ENCODE data around the gene CCL2. TPM values are rescaled to one million over a fixed set of nuclear protein-coding genes. Genes with fewer than 3 reads are reported as not detected.
"Not testable (repeated sequence)": the region's sequence is repeated elsewhere in the genome, so short reads cannot be mapped to it uniquely, and the experiment has no call there.

The CCL2 gene
- total RNA-seq: 33.4 TPM
- long read RNA-seq, transcript CCL2-201 (3 exons, 741 nt): major isoform, 9 of 10 reads
- long read RNA-seq, partial matches to known transcripts: 0 of 10 reads
- long read RNA-seq, other reads (novel, unspliced or antisense): 0 of 10 reads

GRCh38 chr17:34254651-34255380, at the start of gene CCL2:
TSS of gene CCL2 (plus strand) at chr17:34255285. CDS start at chr17:34255350, 65 bp downstream.
- DNase-seq (ENCODE audit: missing footprints): peak; percentile 82
- ATAC-seq: peak; percentile 71
- intact Hi-C loops (cut with DNase I): loop anchor here (5.0 kb wide), 4 partner anchors 52 to 273 kb away; partner anchors contain the start of gene CCL1

- DNase-seq (ENCODE audit: missing footprints) (no peak), ATAC-seq (no peak)
- intact Hi-C loops (cut with DNase I): no loop called here
Observed at GRCh38 chr17:34205401-34205800, 49.7 kb upstream of the CCL2 start.

- ATAC-seq (no peak), DNase-seq (ENCODE audit: missing footprints) (no peak)
- intact Hi-C loops (cut with DNase I): no loop called here
Observed at GRCh38 chr17:34206569-34206968, 48.5 kb upstream of the CCL2 start.

- no peak for ATAC-seq
- intact Hi-C loops (cut with DNase I): no loop called here
- DNase-seq (ENCODE audit: missing footprints): no peak
Observed at GRCh38 chr17:34207572-34207971, 47.5 kb upstream of the CCL2 start.

GRCh38 chr17:34218748-34219147, 36.3 kb upstream of the CCL2 start:
- ATAC-seq: peak; percentile 28
- intact Hi-C loops (cut with DNase I): no loop called here
- no peak for DNase-seq (ENCODE audit: missing footprints)

- intact Hi-C loops (cut with DNase I): no loop called here
- DNase-seq (ENCODE audit: missing footprints): no peak
- ATAC-seq: no peak
Observed at GRCh38 chr17:34219405-34219804, 35.7 kb upstream of the CCL2 start.

- intact Hi-C loops (cut with DNase I): no loop called here
- ATAC-seq (peak; percentile 9), DNase-seq (ENCODE audit: missing footprints) (no peak)
Observed at GRCh38 chr17:34220045-34220751, 34.9 kb upstream of the CCL2 start.

GRCh38 chr17:34220752-34221395, 34.2 kb upstream of the CCL2 start:
- DNase-seq (ENCODE audit: missing footprints) (no peak), ATAC-seq (peak; percentile 69)
- intact Hi-C loops (cut with DNase I): no loop called here

- DNase-seq (ENCODE audit: missing footprints) (no peak), ATAC-seq (no peak)
- intact Hi-C loops (cut with DNase I): no loop called here
Observed at GRCh38 chr17:34221411-34221810, 33.7 kb upstream of the CCL2 start.

GRCh38 chr17:34222722-34223497, 32.2 kb upstream of the CCL2 start:
- no peak for DNase-seq (ENCODE audit: missing footprints)
- no peak for ATAC-seq
- intact Hi-C loops (cut with DNase I): no loop called here

- DNase-seq (ENCODE audit: missing footprints): no peak
- no peak for ATAC-seq
- intact Hi-C loops (cut with DNase I): no loop called here
Observed at GRCh38 chr17:34225046-34225445, 30.0 kb upstream of the CCL2 start.

- intact Hi-C loops (cut with DNase I): no loop called here
- no peak for ATAC-seq
- no peak for DNase-seq (ENCODE audit: missing footprints)
Observed at GRCh38 chr17:34226011-34226743, 28.9 kb upstream of the CCL2 start.

GRCh38 chr17:34226744-34227034, 28.4 kb upstream of the CCL2 start:
- no peak for ATAC-seq
- DNase-seq (ENCODE audit: missing footprints): no peak
- intact Hi-C loops (cut with DNase I): no loop called here

- intact Hi-C loops (cut with DNase I); ATAC-seq; DNase-seq (ENCODE audit: missing footprints): not testable (repeated sequence)
Observed at GRCh38 chr17:34227293-34227692, 27.8 kb upstream of the CCL2 start.

- intact Hi-C loops (cut with DNase I): no loop called here
- no peak for DNase-seq (ENCODE audit: missing footprints)
- no peak for ATAC-seq
Observed at GRCh38 chr17:34227707-34228106, 27.4 kb upstream of the CCL2 start.

- ATAC-seq (no peak), DNase-seq (ENCODE audit: missing footprints) (no peak)
- intact Hi-C loops (cut with DNase I): no loop called here
Observed at GRCh38 chr17:34228781-34229180, 26.3 kb upstream of the CCL2 start.

- ATAC-seq (no peak), DNase-seq (ENCODE audit: missing footprints) (no peak)
- intact Hi-C loops (cut with DNase I): no loop called here
Observed at GRCh38 chr17:34230342-34230741, 24.7 kb upstream of the CCL2 start.

- ATAC-seq (no peak), DNase-seq (ENCODE audit: missing footprints) (no peak)
- intact Hi-C loops (cut with DNase I): loop anchor here (1.0 to 2.0 kb wide), 2 partner anchors 18 to 66 kb away; no protein-coding TSS in a partner anchor
Observed at GRCh38 chr17:34234616-34235015, 20.5 kb upstream of the CCL2 start.
